ENCODE results near the gene PFN1. TPM values are rescaled to one million over a fixed set of nuclear protein-coding genes. Genes with fewer than 3 reads are reported as not detected.

Gene PFN1
- total RNA-seq: 1,491 and 1,690 TPM in 2 replicates

GRCh38 chr17:4948166-4948930 is at the start of gene PFN1:
Gene PFN1 (minus strand): TSS chr17:4948530. CDS start chr17:4948394, 136 bp downstream.

GRCh38 chr17:4997302-4998026 is 49.1 kb upstream of the PFN1 start, which contains the start of the genes INCA1 and KIF1C:
Gene INCA1 (minus strand): TSS chr17:4997522. CDS start chr17:4994437, 3,085 bp downstream.
Gene KIF1C (plus strand): TSS chr17:4997950. CDS start chr17:5000247, 2,297 bp downstream.

DNA sequence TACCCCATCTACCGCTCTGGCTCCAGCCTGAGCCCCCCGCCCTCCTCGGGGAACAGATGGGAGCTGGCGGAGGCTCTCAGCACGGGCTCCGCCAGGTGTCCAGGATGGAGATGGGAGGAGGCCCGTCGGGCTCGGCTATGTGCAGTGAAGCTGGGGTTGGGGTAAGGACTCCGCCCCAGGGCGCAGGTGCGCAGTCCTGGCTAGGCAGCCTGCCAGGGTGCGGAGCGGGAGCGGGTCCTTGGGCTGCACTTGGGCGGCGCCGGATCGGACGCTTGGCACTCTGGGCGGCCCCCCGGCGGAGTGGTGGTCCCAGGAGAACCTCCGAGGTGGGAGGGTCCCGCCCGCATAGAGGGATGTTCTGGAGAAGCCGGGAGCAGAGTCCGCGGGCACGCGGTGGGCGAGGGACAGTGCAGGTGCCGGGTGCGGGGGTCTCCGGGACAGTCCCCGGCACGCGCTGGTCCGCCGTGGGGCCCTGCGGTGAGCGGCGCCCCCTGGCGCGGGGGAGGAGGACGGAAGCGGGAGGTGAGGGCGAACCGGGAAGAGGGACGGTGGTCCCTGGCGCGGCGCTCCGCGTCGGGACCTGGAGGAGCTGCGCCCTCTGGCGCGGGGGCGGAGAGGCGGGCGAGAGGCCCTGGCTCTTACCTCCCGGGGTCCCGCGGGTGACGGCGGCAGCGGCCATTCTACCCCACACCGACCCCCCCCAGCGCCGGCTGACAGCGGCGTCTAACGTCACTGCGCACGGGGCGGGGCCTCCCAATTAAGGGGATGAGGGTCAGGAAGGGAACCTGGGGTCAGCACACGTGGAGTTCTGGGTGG is 38.8 kb upstream of the PFN1 start, which contains the start of gene CAMTA2:
CAMTA2 (minus strand) TSS at position 725 of the 816 bp plus-strand sequence. CDS start 1,453 bp downstream, outside the sequence.

DNA sequence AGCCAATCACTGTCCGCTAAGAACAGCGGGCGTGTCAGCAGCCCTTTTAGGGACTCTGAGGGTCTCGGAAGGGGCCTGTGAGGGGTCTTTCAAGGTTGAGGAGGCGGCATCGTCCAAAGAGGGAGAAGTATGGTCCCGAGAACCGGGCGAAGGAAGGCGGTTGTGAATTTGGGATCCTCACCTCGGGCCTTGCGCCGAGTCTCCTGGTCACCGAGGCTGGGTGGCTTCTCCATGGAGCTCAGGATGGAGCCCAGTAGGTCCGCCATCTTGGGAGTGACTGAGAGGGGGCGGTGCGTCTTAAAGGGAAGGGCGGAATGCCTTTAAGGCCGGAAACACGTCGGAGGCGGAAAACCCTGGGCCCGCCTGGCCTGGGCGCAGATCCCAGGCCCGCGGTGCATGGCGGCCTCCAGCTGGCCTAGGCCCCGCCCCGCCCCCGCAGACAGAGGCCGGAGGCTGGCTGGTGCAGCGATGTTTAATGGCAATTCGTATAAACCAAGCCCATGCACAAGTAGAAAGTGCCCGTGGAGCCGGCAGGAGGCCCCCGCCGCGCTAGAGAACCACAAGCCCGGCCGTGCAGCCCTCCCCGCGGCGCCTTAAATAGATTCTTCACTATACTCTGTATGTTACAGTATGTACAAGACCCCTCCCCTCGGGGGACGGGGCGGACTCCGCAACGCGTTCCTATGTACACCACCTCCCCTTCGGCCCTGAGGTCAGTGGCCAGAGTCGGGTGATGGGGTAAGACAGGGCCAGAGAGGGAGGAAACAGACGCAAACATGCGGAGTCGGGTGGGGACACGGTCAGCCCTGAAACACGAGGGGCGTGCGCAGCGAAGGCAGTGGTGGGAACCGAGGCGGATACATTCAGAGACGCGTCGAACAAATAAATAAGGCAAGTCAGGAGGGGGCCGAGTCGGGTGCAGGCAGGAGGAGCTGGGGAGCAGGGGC is 19.5 kb upstream of the PFN1 start, which contains the start of gene SPAG7:
SPAG7 (minus strand) TSS at position 279 of the 947 bp plus-strand sequence; CDS start at position 266, 13 bp downstream.

DNA sequence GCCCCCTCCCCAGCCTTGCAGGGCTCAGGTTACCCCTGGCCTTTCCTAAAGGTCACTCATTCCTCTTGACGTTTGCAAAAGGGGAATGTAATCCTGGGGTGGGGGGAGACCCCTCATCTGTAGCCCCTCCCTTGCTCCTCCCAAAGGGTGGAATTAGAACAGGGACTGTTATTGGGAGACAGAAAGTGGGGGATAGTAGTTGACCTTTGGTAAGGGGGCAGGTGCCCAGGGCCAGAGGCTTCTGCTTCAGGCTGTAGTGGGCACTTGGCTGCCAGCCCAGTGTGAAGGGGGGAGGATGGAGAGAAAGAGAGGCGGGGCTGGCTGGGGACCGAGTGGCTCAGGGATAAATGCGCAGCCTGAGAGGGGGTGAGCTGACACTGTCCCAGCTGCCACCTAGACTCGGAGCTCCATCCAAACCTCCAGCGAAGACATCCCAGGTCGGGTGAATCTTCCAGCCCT is 2.4 kb upstream of the PFN1 start, which contains the start of gene ENO3:
ENO3 (plus strand) TSS at position 374 of the 459 bp plus-strand sequence. CDS start 711 bp downstream, outside the sequence.

DNA sequence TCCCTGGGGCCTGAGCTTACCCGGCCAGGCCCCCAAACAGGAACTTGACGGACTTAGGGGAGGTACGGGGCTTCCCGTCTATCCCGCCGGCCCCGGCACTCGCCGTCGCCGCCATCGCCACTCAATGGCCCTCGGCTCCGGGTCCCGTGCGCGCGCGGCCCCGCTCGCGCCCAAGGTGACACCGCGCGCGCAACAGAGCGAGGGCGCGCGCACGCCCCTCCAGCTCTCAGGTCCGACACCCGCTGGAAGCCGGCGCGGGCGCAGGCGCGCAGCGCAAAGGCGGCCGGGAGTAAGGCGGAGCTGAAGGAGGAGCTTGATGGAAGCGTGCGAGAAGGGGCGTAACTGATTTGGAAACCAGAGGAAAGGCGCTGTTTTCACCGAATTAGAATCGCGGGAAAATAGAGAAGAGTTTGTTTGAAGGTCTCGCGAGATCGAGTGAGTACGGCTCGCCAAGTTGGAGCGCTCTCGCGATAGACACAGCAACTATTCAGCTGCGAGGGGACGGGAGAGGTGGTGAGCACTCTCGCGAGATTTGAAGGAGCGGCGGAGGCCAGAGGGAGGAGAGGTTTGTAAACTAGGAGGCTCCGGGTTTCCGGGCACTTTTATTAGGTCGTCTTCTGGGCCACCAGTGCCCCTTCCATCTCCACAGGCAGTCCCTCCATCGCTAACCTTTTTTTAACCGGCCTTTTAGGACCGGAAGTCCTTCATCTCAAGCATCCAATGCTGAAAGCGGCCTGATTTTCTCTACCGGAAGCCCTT is 8.4 kb downstream of the PFN1 start, which contains the start of the genes RNF167 and SLC25A11:
RNF167 (plus strand) TSS at position 473 of the 759 bp plus-strand sequence. CDS start 642 bp downstream, outside the sequence.
SLC25A11 (minus strand) TSS at position 251 of the 759 bp plus-strand sequence; CDS start at position 115, 136 bp downstream.

GRCh38 chr17:4931963-4932362 is 16.4 kb downstream of the PFN1 start, which contains the start of gene GP1BA:
Gene GP1BA (plus strand): TSS chr17:4932277. CDS start chr17:4932605, 328 bp downstream.

GRCh38 chr17:4903051-4903818 is 45.1 kb downstream of the PFN1 start, which contains the start of gene CHRNE:
Gene CHRNE (minus strand): TSS chr17:4903098. CDS start chr17:4903063, 35 bp downstream.

DNA sequence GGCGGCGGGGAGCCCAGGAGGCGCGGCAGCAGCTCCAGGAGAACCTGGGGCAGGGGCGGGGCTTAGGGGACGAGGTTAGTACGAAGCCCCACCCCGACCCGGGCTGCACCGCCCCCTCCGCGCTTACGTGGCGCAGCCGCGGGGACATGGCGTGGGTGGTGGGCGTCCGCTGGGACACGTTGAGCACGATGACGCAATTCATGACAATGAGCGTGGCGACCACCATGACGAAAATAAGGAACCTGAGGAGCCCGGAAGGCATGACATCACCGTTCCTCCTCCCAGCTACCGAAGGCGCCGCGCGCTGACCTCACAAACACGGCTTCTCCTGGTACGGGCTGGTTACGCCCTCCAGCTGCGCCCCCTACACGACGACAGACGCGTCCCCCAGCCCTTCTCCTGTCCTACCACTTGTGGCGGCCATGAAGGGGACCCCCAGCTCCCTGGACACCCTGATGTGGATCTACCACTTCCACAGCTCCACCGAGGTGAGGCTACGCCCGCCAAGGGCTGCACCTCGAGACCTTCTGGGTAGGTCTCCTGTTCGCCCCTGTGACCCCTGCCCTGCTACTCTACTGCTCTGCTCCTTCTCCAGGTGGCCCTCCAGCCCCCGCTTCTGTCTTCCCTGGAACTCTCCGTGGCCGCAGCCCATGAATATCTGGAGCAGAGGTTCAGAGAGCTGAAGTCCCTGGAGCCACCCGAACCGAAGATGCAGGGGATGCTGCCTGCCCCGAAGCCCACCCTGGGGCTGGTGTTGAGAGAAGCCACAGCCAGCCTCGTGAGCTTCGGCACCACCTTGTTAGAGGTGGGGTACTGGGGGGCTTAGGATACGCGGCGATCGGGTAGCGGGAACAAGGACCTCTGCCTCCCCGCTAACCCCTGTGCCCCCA is 48.7 kb downstream of the PFN1 start, which contains the start of gene C17orf107:
C17orf107 (plus strand) TSS at position 196 of the 890 bp plus-strand sequence; CDS start at position 423, 227 bp downstream.

Other genes starting within 250 kb of the PFN1 start
- 33.1 and 34.1 TPM in 2 replicates for gene PELP1, start 244.4 kb downstream of the PFN1 start, total RNA-seq
- gene ARRB2, start 237.9 kb downstream of the PFN1 start, total RNA-seq: 10.1 and 15.7 TPM in 2 replicates
- 25.0 and 28.1 TPM in 2 replicates for gene MED11, start 217.1 kb downstream of the PFN1 start, total RNA-seq
- gene ZMYND15, start 208.7 kb downstream of the PFN1 start, total RNA-seq: 0.28 TPM in 1 of 2 replicates, not detected in the other
- gene CXCL16, start 208.6 kb downstream of the PFN1 start, total RNA-seq: 16.3 and 16.7 TPM in 2 replicates
- gene TM4SF5, start 176.6 kb downstream of the PFN1 start, total RNA-seq: not detected in 2 replicates
- gene VMO1, start 162.2 kb downstream of the PFN1 start, total RNA-seq: 4.0 TPM in 1 of 2 replicates, not detected in the other
- gene GLTPD2, start 159.6 kb downstream of the PFN1 start, total RNA-seq: not detected in 2 replicates
- 270 and 310 TPM in 2 replicates for gene PSMB6, start 152.4 kb downstream of the PFN1 start, total RNA-seq
- 12.7 and 24.6 TPM in 2 replicates for gene PLD2, start 141.4 kb downstream of the PFN1 start, total RNA-seq
- 81.2 and 108 TPM in 2 replicates for gene MINK1, start 115.2 kb downstream of the PFN1 start, total RNA-seq
- gene C17orf107, start 49.0 kb downstream of the PFN1 start, total RNA-seq: 1.1 and 1.2 TPM in 2 replicates
- gene CHRNE, start 45.4 kb downstream of the PFN1 start, total RNA-seq: 0.35 TPM in 1 of 2 replicates, not detected in the other
- gene GP1BA, start 16.3 kb downstream of the PFN1 start, total RNA-seq: not detected in 2 replicates
- 71.0 and 71.2 TPM in 2 replicates for gene SLC25A11, start 8.5 kb downstream of the PFN1 start, total RNA-seq
- 60.5 and 75.3 TPM in 2 replicates for gene RNF167, start 8.3 kb downstream of the PFN1 start, total RNA-seq
- 0.37 and 0.56 TPM in 2 replicates for gene ENO3, start 2.6 kb upstream of the PFN1 start, total RNA-seq
- 62.1 and 64.7 TPM in 2 replicates for gene SPAG7, start 19.3 kb upstream of the PFN1 start, total RNA-seq
- 11.8 and 18.3 TPM in 2 replicates for gene CAMTA2, start 39.1 kb upstream of the PFN1 start, total RNA-seq
- 0.42 TPM in 1 of 2 replicates, not detected in the other for gene INCA1, start 49.0 kb upstream of the PFN1 start, total RNA-seq
- gene KIF1C, start 49.4 kb upstream of the PFN1 start, total RNA-seq: 85.1 and 85.2 TPM in 2 replicates
- 0.35 and 0.70 TPM in 2 replicates for gene SLC52A1, start 86.9 kb upstream of the PFN1 start, total RNA-seq
- 0.14 and 0.71 TPM in 2 replicates for gene ZFP3, start 129.9 kb upstream of the PFN1 start, total RNA-seq
- gene ZNF232, start 163.3 kb upstream of the PFN1 start, total RNA-seq: 1.6 and 3.4 TPM in 2 replicates
- gene USP6, start 167.5 kb upstream of the PFN1 start, total RNA-seq: not detected in 2 replicates
- gene ZNF594, start 243.3 kb upstream of the PFN1 start, total RNA-seq: 3.3 and 8.1 TPM in 2 replicates